Smooth muscle cell of the coronary artery (primary cell): ENCODE data around the gene VRK3. TPM values are rescaled to one million over a fixed set of nuclear protein-coding genes. Genes with fewer than 3 reads are reported as not detected.

Experiments used
- total RNA-seq: library from RNA; depleted of rRNA; stranded (reverse); fragments of >200 nt; gene quantifications from 2 replicates; pipeline ENCODE4 v1.2.3, GENCODE V29; 2014; ENCODE audit warnings: low replicate concordance

Gene VRK3, protein sequence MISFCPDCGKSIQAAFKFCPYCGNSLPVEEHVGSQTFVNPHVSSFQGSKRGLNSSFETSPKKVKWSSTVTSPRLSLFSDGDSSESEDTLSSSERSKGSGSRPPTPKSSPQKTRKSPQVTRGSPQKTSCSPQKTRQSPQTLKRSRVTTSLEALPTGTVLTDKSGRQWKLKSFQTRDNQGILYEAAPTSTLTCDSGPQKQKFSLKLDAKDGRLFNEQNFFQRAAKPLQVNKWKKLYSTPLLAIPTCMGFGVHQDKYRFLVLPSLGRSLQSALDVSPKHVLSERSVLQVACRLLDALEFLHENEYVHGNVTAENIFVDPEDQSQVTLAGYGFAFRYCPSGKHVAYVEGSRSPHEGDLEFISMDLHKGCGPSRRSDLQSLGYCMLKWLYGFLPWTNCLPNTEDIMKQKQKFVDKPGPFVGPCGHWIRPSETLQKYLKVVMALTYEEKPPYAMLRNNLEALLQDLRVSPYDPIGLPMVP
- 15.9 and 17.3 TPM in 2 replicates for total RNA-seq

DNA sequence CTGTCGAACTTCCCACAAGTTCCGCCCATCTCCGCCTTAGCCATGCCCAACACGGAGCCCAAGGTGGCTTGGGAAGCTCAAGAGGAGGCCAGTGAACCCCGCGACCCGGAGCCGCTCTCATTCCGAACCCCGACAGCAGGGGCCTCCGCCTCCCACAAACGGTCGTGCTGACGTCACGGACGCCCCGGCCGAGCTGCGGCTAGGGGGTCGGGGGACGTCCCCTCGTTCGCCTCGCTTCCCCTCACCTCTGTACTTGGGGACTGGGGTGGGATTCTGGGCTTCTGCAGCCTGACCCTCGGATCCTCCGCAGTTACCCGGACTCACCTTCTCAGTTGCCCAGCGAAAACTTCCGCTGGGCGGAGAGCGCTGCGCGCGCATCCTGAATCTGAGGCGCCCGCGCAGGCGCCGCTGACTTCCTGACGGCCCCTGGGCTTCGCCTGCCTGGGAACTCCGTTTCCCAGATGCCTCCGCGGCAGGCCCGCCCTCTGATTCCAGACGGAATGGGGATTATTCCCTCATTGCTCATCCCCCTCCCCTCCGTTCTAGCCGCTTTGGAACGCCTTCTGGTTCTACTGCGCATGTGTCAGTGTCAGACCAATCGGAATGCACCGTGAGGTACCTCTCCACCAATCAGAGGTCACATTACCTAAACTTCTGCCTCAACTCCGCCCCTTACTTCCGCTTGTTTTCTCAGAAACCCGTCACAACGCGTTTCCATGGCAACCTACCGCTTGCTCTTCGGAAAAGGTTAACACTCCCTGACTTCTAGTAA is at the start of gene VRK3:
VRK3 (minus strand) TSS at position 351 of the 772 bp plus-strand sequence. CDS start 9,210 bp downstream, outside the sequence.

DNA sequence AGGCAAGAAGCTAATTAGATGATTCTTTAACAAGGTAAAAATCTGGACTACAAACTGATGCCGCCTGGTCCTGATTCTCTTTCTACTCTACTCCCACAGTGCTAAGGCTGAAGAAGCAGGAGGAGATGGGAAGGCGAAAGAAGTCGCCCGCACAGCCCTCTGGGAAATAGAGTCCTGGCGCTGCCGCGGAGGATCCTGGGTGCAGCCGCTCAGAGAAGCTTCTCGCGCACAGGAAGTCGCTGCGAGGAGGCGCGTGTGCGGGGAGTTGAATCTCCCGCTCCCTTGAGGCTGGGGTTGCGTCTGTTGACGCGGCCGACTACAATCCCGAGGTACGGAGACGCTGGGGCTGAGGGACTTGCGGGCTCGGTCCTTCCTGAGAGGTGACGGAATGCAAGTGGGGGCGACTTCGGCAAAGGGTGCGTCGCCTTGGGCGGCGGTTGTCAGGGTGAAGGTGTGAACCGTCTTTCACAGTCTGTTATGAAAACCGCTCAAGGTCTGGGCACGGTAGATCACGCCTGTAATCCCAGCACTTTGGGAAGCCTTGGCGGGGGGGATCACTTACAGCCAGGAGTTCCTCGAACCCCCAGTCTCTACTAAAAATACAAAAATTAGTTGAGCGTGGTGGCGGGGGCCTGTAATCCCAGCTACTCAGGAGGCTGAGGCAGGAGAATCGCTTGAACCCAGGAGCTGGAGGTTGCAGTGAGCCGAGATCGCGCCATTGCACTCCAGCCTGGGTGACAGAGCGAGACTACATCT is 800 bp upstream of the VRK3 start, which contains the start of gene ZNF473:
ZNF473 (plus strand) TSS at position 212 of the 756 bp plus-strand sequence. CDS start 5,078 bp downstream, outside the sequence.

DNA sequence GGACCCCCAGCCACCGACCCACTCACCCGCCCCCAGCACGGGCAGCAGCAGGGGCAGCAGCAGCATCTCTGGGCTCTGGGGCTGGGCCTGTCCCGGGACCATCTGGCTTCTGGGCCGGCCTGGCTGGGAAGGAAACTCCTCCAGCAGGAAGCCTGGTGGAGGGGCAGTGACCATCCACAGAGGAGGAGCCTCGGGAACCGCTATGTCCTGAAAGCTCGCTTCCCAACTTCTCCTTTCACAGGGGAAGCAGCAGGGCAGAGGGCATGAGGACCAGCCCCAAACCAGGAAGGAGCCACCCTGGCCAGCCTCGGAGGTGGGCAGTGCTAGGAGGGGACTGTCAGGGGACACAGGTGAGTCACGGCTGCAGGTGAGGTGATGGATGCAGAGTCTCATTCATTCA is 64.2 kb downstream of the VRK3 start, which contains the start of gene SIGLEC11:
SIGLEC11 (minus strand) TSS at position 193 of the 400 bp plus-strand sequence; CDS start at position 102, 91 bp downstream.

DNA sequence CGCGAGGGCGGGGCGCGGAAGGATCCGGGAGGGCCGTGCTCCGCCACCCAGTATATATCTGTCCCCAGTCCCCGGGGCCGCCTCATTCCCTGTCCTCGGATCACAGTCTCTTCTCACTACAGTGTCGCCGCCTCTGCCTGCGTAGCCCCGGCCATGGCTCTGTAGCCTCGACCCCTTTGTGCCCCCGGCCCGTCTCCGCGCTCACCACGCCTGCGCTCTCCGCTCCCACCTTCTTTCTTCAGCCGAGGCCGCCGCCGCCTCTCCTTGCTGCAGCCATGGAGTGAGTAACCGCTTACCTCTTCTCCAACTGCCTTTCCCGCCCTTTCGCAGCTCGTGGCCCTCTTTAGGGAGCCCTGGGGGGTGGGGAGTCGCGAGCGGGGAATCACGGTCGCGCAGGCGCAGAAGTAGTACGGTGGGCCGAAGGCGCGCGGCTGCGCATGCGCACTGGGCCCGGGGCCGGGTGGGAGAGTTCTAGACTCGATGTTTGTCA is 96.0 kb downstream of the VRK3 start, which contains the start of the genes ATF5 and NUP62:
ATF5 (plus strand) TSS at position 85 of the 490 bp plus-strand sequence. CDS start 1,646 bp downstream, outside the sequence.
NUP62 (minus strand) TSS at position 384 of the 490 bp plus-strand sequence. CDS start 19,697 bp downstream, outside the sequence.

Other genes starting within 250 kb of the VRK3 start
- 19.3 and 21.6 TPM in 2 replicates for gene FUZ, start 212.1 kb downstream of the VRK3 start, total RNA-seq
- gene MED25, start 207.1 kb downstream of the VRK3 start, total RNA-seq, result 13.0 and 14.7 TPM in 2 replicates
- gene PTOV1, start 174.2 kb downstream of the VRK3 start, total RNA-seq, result 64.5 and 72.9 TPM in 2 replicates
- 25.7 and 40.7 TPM in 2 replicates for gene PNKP, start 157.8 kb downstream of the VRK3 start, total RNA-seq
- 7.1 and 9.8 TPM in 2 replicates for gene AKT1S1, start 148.0 kb downstream of the VRK3 start, total RNA-seq
- 5.6 and 7.0 TPM in 2 replicates for gene TBC1D17, start 147.7 kb downstream of the VRK3 start, total RNA-seq
- gene IL4I1, start 128.5 kb downstream of the VRK3 start, total RNA-seq, result 0.23 TPM in 1 of 2 replicates, not detected in the other
- gene ATF5, start 96.2 kb downstream of the VRK3 start, total RNA-seq, result 2.8 and 8.8 TPM in 2 replicates
- 17.2 and 21.4 TPM in 2 replicates for gene NUP62, start 95.9 kb downstream of the VRK3 start, total RNA-seq
- gene SIGLEC11, start 64.2 kb downstream of the VRK3 start, total RNA-seq, result not detected in 2 replicates
- 5.3 and 6.3 TPM in 2 replicates for gene ZNF473, start 633 bp upstream of the VRK3 start, total RNA-seq
- gene IZUMO2, start 137.9 kb upstream of the VRK3 start, total RNA-seq, result not detected in 2 replicates
- under 0.01 TPM in 1 of 2 replicates, not detected in the other for gene MYH14, start 178.2 kb upstream of the VRK3 start, total RNA-seq